ENCODE measurements around the gene FBN1. TPM values are rescaled to one million over a fixed set of nuclear protein-coding genes. Genes with fewer than 3 reads are reported as not detected.

FBN1 gene
- total RNA-seq, 1 donor from 2014 or later = 171 TPM

DNA sequence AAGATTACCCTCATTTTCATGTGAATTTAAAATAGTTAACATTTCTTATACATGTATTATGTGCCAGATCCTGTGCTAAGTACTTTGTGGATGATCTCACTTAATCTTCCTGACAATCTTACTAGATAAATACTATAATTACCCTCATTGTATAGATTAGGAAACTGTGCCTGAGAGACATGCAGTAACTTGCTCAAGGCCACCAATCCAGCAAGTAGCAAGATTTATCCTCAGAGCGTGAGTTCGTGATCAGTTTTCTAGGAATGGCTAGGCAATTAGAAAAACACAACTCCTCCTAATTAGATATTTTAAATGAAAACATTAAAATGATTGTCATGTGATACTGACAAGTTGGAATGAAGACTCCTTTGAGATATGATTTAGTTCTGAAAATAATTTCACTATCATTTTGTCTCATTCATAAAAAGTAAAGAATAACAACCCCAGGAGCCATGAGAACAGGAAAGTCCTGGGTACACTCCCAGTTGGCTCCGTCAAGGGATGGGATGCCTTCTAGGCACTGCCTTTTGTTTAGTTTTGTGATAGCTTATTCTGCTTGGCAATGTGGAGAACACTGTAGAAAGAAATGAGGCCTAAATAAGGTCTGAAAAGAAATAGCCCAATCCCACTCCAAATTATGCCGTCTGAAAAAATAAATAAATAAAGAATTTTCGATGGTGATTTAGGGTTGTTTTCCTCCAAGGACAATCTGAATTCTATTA lies 61.3 kb downstream of the FBN1 start:
- no peak for DNase-seq (ENCODE audit: extremely low read depth, low read depth, low spot score)

DNA sequence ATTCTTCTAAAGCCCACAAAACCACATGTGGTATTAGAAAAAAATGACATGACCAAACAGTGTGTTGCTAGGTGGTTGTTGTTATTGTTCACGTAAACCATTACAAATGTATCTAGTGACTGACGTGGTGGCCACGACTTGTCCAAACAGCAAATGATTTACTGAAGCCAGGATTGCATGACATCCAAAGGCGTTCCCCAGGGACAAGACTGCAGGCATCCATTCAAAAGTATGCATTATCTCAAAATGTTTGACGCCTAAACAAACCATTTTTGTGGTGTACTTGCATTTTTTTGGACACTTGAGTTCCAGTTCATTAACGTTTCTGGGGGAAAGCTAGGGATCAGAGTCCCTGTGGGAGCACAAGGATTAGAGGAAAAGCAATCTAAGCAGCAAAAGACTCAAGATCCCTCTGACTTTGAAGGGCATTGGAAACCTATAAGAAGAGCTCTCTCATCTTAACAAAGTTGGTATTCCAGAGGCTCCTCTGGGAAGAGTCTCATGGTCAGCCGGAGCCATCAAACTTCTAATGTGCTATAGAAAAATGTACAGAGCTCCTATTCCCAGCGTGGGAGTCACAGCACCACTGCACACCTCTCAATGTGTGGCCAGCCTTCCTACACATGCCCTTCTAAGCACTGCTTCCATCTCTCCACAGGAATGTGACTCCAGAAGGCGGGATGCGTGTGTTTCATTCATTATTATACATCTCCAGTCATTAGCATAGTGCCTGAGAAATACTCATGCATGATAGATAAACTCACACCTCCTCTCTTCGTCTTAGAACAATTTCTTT lies 62.9 kb downstream of the FBN1 start:
- DNase-seq (ENCODE audit: extremely low read depth, low read depth, low spot score) = no peak

DNA sequence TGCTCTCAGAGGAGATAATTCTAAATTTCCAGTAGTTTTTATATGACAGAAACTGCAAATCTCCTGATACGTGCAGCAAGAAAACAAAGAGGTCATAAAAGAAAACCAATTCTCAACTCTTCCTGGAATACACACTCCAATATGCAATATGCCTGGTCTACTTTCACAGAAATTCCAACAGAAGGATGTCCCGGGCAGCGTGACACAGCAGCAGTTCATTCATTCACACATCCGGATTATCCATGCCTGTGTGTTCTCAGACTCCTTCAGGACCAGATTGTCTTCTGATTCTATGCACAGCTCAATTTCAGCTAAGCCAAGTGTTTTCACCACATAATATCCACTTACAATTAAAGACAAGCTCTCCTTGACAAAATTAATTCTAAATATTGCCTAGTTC lies 64.3 kb downstream of the FBN1 start:
- DNase-seq (ENCODE audit: extremely low read depth, low read depth, low spot score) = no peak

DNA sequence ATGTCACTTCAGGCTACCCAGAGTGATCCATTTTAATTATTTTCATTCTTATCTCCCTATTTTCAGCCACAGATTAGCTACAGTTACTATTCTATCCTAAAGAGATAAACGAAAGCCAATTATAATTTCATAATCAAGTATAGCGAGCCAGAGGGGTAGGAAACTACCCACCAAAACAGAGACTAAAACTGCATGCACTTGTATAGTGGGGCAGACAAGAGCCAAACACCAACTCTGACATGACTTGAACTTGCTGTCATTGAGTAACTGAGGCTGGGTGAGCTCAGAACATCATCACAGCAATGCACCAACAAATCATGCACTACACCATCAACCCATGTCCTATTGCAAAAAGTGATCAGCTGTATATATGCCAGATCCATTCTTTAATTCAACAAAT lies 64.8 kb downstream of the FBN1 start:
- no peak for DNase-seq (ENCODE audit: extremely low read depth, low read depth, low spot score)

DNA sequence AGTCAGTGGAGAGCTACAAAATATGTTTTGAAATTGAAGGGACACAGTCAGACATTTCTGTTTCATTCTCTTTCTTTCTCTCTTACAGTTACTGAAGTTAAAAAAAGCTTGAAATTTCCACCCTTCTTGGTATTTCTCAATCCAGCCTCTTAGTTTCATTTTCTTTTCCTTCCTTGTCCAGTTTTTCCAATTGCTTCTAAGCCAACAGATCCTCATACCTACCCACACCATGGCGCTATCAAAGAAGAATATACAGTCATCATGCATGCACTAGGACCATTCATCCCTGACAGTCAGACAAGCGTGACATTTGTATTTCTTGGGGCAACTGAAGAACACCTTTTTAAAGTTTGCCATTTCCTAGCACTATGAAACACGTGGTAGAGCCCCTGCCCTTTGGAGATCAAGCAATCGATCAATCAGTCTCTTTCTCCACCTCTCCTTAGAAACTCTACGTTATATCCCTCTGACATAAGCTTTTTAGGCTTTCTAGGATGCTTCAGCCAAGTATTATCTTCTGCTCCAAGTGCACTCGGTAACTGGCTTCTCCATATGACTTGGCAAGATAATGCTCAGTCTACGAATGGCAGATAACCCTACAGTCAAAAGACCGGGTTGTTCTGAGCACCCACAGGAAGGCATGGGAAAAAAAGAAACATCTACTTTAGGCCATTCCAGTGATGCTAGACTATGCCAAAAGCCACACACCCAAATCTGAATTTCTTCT lies 65.4 kb downstream of the FBN1 start:
- no peak for DNase-seq (ENCODE audit: extremely low read depth, low read depth, low spot score)

DNA sequence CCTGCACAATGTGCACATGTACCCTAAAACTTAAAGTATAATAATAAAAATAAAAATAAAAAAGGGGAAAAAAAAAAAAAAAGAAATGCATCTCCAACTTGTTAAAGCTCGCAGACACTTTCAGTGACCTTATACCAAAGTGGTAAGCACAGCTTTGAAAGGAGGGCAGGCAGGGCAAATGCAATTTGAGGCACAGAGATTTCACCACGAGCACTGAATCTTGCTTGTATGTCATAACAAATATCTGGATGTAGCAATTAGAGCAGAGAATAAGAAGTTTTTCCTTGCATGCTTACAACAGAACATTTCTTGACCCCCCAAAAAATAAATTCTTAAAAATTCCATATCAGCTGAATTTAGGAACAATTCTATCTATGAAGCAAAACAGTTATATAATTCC lies 66.5 kb downstream of the FBN1 start:
- DNase-seq (ENCODE audit: extremely low read depth, low read depth, low spot score) = no peak

DNA sequence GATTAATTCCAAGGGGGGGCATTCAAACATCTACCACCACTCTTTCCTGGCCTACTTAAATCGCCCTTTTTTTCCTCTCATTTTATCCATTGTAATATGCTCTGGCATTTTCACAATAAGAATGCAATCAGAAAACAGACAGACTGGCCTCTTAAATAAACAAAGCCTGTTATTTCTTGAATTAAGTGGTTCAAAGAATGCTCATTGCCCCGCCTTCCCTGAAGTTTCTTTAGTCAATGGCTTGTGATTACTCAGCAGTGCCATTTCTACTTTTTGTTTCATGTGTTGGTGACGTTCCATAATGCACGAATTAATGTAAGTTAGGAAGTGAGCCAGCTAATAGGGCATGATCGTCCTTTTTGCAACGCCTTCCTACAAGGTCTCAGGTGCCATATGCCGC lies 68.0 kb downstream of the FBN1 start:
- no peak for DNase-seq (ENCODE audit: extremely low read depth, low read depth, low spot score)

DNA sequence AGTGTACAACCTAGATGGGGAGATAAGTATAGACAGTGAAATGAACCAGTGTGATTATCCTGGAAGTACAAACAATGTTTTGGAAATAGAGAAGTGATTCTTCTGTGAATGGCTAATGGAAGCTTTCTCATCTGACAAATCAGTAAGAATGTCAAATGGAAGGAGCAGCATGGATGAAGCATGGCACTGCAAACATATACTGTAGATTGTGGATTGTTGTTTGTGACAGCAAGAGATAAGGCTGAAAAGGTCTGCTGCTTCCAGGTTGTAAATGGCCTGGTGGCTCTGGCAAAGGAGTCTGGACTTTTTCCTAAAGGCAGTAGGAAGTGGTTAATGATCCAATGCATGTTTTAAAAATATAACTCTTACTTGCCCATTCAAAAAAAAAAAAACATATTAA lies 71.3 kb downstream of the FBN1 start:
- DNase-seq (ENCODE audit: extremely low read depth, low read depth, low spot score) = no peak

DNA sequence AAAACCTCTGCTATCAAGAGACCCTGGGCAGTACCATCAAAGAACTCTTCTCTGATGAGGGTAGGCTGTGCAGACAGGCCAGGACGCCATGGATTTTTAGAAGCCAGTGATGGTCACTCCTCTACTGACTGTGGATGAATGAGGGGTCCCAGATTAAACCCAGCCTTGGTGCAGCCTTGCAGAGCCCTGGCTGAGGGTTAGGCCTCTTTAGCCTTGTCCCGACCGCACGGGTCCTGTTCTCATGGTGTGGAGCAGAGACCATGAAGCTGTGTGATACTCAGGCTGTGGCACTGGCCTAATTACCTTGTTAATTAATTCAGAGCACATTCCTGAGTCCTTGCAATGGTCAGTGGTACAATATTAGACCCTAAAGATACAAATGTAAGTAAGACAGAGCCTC lies 71.7 kb downstream of the FBN1 start:
- no peak for DNase-seq (ENCODE audit: extremely low read depth, low read depth, low spot score)

DNA sequence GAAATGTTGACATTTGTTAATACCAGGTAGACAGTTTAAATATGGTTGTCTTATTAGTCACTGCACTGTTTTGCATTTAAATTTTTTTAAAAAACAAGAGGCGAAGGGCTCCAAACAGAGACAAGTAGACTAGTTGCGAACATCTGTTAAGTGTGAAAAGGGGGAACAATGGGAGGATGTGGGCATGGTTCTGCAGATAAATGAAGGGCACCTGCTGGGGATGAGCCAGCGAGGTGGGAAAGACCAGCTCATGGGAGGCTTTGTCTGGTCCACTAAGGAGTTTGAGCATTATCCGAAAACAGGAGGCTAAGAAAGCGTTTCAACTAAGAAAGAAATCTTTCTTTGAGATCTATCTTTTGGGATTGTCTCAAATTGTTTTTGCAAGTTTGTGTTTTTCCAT lies 72.7 kb downstream of the FBN1 start:
- DNase-seq (ENCODE audit: extremely low read depth, low read depth, low spot score) = no peak

DNA sequence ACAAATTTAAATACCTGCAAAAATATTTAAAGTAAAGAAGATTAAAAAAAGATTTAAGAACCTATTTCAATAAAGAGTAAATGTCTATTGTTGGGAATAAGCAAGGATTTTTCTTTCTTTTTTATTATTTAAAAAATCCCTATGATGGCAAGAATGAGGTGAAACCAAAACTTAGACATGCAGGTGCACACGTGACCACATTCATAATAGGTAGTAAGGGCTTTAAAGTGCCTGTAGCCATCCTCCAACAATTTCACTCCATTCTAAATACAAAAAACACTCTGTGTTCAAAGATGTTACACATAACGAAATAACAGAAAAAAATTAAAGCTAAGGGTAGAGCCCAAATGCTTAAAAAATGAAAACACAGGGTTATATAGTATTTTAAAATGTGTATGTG lies 74.0 kb downstream of the FBN1 start:
- no peak for DNase-seq (ENCODE audit: extremely low read depth, low read depth, low spot score)

DNA sequence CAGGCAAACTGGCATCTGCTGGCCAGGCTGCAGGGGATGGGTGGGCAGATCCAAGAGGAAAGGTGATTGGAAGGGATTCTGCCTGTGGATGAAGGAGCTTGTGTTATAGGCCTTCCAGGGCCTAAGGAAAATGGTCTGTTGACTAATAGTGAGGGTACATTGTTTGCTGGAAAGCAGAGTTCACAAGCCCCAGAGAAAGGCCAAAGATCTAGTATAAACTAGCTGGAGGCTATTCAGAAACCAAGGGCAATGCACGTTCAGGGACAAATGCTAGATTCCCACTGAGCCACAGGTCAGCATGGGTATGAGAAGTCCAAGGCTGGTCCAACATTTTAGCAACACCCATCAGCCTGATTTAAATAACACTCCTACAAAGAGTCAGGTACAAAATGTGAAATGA lies 74.7 kb downstream of the FBN1 start:
- DNase-seq (ENCODE audit: extremely low read depth, low read depth, low spot score) = no peak

DNA sequence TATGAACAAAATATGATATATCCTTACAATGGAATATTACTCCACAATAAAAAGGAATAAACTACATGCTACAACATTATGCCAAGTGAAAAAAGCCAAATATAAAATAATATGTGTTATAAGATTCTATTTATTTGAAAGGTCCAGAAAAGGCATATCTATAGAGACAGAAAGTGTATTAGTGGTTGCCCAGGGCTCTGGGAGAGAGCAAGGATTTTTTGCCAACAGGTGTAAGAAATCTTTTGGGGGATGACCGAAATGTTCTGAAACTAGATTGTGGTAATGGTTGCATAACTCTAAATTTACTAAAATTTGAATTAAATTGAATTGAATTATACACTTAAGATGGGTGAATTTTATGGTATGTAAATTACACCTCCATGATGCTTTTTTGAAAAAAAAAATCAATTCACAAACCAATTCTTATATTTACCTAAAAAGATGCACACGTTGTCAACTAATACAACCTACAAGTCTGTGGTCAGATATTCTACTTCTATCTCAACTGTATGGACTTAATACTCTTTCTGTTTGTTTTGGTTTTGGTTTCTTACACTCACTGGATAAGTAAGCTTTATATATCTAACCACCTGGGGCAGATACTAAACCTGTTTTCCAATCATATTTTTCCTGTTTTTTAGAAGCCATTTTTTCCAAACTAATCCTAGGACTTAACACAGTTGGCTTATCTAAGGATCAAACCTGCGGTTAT lies 75.8 kb downstream of the FBN1 start:
- no peak for DNase-seq (ENCODE audit: extremely low read depth, low read depth, low spot score)

DNA sequence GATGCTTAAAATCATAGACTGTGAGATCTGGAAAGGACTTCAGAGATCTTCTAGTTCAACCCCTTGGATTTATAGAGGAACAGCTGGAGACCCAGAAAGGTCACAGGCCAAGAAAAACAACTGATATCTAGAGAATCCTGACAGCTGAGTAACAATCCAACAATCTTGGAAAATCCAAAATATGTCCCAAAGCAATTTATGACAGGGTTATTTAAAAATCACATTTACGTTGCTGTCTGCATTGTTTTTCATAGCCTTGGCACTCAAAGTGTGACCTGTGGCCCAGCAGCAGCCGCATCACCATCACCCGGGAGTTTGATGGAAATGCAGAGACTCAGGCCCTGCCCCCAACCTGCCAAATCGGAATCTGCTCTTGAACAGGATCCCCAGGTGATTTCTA lies 78.8 kb downstream of the FBN1 start:
- DNase-seq (ENCODE audit: extremely low read depth, low read depth, low spot score) = no peak

DNA sequence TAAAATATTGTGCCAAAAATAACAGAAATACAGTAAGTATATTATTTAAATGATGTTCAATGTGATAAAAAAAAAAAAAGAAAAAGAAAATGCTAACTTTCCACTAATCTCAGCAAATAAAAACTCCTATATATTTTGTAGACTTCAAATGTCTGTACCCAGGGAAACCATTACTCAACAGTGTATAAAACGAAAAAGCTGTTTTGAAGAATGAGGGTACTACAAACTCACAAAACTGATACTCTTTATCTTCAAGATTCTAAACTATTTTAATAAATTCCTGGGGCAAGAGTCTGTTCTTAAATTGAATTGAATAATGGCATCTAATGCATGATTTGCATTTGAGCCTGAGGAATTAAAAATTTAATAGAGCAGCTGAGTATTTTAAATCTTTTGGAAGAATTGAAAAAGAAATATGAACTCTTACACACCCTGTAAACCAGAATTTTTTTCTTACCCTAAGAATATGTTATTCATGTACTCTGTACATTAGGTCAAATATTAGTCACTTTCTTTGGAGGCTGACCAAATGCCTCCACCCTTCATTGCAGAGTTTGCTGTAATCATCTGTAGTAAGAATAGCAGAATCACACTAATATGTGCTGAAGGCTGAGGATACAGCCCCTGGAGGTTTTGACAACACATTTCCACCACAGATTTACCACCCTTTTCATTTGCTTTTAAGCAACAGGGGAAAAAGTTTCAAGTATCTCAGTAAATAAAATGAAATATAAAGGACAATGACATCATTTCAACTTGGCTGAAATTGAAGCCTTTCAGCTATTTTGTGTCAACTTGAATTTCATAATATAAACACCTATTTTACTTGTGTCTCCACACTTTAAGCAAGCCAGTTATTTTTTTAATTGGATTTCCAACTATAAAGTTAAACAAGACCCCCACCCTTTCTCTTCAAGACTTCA lies 79.7 kb downstream of the FBN1 start:
- no peak for DNase-seq (ENCODE audit: extremely low read depth, low read depth, low spot score)

DNA sequence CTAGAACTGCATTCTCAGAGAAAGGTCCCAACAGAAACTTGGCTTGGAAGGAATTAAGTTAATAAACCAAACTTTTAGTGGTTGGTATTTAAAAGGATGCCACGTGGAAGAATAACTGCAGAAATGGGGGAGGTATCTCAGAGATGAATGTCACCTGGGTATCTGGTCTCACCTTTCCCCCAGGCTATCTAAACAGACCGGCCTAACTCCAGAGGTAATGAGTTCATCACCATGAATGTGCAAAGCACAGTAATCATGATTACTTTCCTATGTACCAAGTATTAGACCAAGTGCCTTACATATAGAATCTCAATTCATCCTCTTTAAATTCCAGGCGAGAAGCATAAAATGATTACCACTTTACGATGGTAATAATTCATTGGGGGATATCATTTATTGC lies 80.8 kb downstream of the FBN1 start:
- no peak for DNase-seq (ENCODE audit: extremely low read depth, low read depth, low spot score)

DNA sequence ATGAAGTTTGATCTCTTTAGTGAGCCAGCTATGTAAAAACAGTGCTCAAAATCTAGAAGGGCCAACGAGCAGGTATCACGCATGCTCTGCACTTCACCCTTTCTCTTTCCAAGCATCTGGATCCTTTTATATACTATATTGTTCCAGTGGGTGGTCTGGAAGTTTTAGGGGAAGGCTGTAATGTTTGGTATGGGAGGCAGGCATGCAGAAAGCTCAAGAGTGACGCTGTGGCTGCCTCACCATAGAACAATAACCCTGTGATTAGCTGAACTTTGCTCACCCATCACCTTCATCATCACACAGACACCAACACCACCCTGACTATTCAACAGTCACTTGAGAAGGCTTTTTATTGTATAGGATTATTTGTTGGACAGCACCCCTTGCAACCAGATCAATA lies 81.6 kb downstream of the FBN1 start:
- no peak for DNase-seq (ENCODE audit: extremely low read depth, low read depth, low spot score)

DNA sequence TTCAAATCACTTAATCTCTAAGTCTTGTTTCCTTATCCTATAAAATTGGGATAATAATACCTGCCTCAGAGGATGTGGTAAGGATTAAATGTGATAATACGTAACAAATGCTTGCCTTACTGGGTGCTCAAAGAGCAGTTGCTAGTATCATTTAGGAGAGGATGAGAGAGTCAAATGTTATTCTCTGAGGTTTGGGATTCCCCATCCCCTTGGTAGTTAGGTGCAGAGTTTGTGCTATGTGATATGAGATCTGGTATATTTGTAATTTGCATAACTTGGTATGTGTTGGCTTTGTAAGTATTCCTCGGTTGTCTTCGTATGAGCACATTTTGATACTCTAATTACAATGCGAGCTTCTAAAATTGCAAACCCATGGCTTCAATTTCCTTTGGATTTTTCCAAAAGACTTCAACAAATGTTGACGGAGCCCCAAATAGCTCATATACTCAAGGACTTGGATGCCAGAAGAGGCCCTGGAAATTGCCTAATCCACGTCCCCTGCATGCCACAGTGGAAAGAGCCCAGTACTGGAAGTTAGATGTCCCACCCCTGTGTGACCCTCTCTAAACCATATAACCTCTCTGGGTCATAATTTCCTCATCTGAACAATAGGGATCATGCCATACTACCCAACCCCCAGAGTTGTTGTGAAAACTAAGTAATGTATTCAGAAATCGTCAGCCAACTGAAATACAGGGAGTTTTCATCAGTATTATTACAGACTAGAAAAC lies 85.0 kb downstream of the FBN1 start:
- DNase-seq (ENCODE audit: extremely low read depth, low read depth, low spot score) = no peak

DNA sequence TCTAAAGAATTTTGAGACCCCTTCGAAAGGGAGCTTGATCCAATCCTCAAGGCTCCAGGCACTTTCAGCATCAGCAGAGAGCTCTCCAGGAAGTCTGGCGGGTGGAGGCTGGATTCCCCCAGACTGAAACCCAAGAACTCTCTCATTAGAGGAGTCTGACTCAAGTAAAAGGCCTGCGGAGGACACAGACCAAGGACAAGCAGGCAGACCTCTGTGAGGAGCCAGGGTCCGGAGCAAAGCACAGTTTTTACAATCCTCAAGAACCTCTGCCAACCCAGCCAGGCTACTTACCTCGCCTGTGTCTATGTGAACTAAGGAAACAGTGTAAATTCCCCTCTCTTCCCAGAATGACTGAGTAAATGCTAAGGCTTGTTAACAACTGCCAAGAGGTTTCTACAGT lies 86.2 kb downstream of the FBN1 start:
- no peak for DNase-seq (ENCODE audit: extremely low read depth, low read depth, low spot score)

Data from glomerular endothelial cell (primary cell).